CD14-positive monocyte (primary cell): ENCODE measurements around the gene FAM120A. TPM values are rescaled to one million over a fixed set of nuclear protein-coding genes. Genes with fewer than 3 reads are reported as not detected.

ENCODE experiments used
- DNase-seq, 3 donors: peaks; one replicate each; pipeline ENCODE4 v3.0.0-alpha.2; 2011 to 2022
- H2AFZ ChIP-seq: 2 replicates; pipeline ENCODE4 v1.6.0; 2012; ENCODE audit warnings: mild to moderate bottlenecking, low read depth, low read length, inconsistent platforms; ENCODE audit not compliant: insufficient read depth, poor library complexity, severe bottlenecking
- H3K27ac ChIP-seq, 2 donors: 1 replicate in 1 of 2; 2 replicates in 1 of 2; pipeline ENCODE4 v1.5.1; 2012 to 2013; ENCODE audit warnings: low read length in 2 of 2, control low read depth in 1 of 2, inconsistent platforms in 1 of 2, low read depth in 1 of 2, mild to moderate bottlenecking in 1 of 2
- H3K27me3 ChIP-seq, 2 donors: one replicate each; pipeline versions ENCODE4 v1.6.0 to v1.6.1; 2011 to 2013; ENCODE audit warnings: low read length in 2 of 2; ENCODE audit not compliant: control insufficient read depth in 2 of 2, insufficient read depth in 2 of 2
- H3K36me3 ChIP-seq, 2 donors: replicated peaks in 1 of 2; 1 replicate in 1 of 2; 2 replicates in 1 of 2; pipeline versions ENCODE4 v1.5.1 to v1.6.1; 2012 to 2013; ENCODE audit warnings: low read length in 2 of 2, control low read depth in 1 of 2, inconsistent platforms in 1 of 2, mild to moderate bottlenecking in 1 of 2; ENCODE audit not compliant: insufficient read depth in 2 of 2, control insufficient read depth in 1 of 2
- H3K4me1 ChIP-seq, 2 donors: 1 replicate in 1 of 2; 2 replicates in 1 of 2; pipeline versions ENCODE4 v1.5.1 to v1.6.1; 2012 to 2013; ENCODE audit warnings: low read length in 2 of 2, control low read depth in 1 of 2, inconsistent platforms in 1 of 2, mild to moderate bottlenecking in 1 of 2, moderate library complexity in 1 of 2; ENCODE audit not compliant: insufficient read depth in 2 of 2, control insufficient read depth in 1 of 2
- H3K4me2 ChIP-seq: replicated peaks from 2 replicates; pipeline ENCODE3; 2012; ENCODE audit warnings: low read length, moderate library complexity, mild to moderate bottlenecking; ENCODE audit not compliant: poor library complexity, severe bottlenecking; ENCODE audit errors: extremely low read depth
- H3K4me3 ChIP-seq, 3 experiments: fragments of 200-600 bp in 1 of 3; sonication (generic) in 1 of 3; replicated peaks in 1 of 3; 1 replicate in 2 of 3; 2 replicates in 1 of 3; pipeline ENCODE4 v1.5.1; 2011 to 2013; ENCODE audit warnings: low read length in 3 of 3, mild to moderate bottlenecking in 3 of 3, control low read depth in 2 of 3, low read depth in 2 of 3, inconsistent platforms in 1 of 3, moderate library complexity in 1 of 3
- H3K79me2 ChIP-seq: 2 replicates; pipeline ENCODE4 v1.6.0; 2012; ENCODE audit warnings: mild to moderate bottlenecking, control low read depth, inconsistent platforms, low read length, moderate library complexity; ENCODE audit not compliant: insufficient read depth
- H3K9ac ChIP-seq: 2 replicates; pipeline ENCODE4 v1.6.0; 2017; ENCODE audit warnings: low read length, mild to moderate bottlenecking; ENCODE audit not compliant: insufficient read depth, poor library complexity, severe bottlenecking
- H3K9me3 ChIP-seq, 2 donors: replicated peaks in 1 of 2; 1 replicate in 1 of 2; 2 replicates in 1 of 2; pipeline versions ENCODE4 v1.5.1 to v1.6.1; 2012 to 2013; ENCODE audit warnings: low read length in 2 of 2, control low read depth in 1 of 2; ENCODE audit not compliant: control insufficient read depth in 1 of 2, insufficient read depth in 1 of 2
- H4K20me1 ChIP-seq: 2 replicates; pipeline ENCODE4 v1.6.0; 2012; ENCODE audit warnings: mild to moderate bottlenecking, low read length, control low read depth, moderate library complexity; ENCODE audit not compliant: insufficient read depth
- H3K27ac Mint-ChIP-seq, 7 donors: one replicate each; pipeline ENCODE4 v1.8.0; 2020; ENCODE audit warnings: mild to moderate bottlenecking in 7 of 7, mixed read lengths in 7 of 7, moderate library complexity in 6 of 7, inconsistent platforms in 2 of 7
- H3K27me3 Mint-ChIP-seq, 3 donors: one replicate each; pipeline ENCODE4 v1.8.0; 2021 to 2022; ENCODE audit warnings: low read depth in 3 of 3, mild to moderate bottlenecking in 3 of 3, mixed read lengths in 3 of 3, moderate library complexity in 3 of 3, inconsistent platforms in 1 of 3
- H3K36me3 Mint-ChIP-seq, 2 donors: one replicate each; pipeline ENCODE4 v1.8.0; 2020; ENCODE audit warnings: mixed read lengths in 2 of 2, inconsistent platforms in 1 of 2, mild to moderate bottlenecking in 1 of 2
- H3K4me1 Mint-ChIP-seq: one replicate; pipeline ENCODE4 v1.8.0; 2020; ENCODE audit warnings: mild to moderate bottlenecking, mixed read lengths
- H3K4me3 Mint-ChIP-seq, 2 donors: one replicate each; pipeline ENCODE4 v1.8.0; 2020; ENCODE audit warnings: mild to moderate bottlenecking in 2 of 2, mixed read lengths in 2 of 2, moderate library complexity in 1 of 2
- H3K9me3 Mint-ChIP-seq, 7 donors: one replicate each; pipeline ENCODE4 v1.8.0; 2020 to 2022; ENCODE audit warnings: mixed read lengths in 7 of 7, mild to moderate bottlenecking in 6 of 7, moderate library complexity in 6 of 7, inconsistent platforms in 2 of 7
- WGBS: methylation state at CpG from one replicate; pipeline ENCODE4 v1.1.5; 2013; ENCODE audit warnings: missing lambda C conversion rate; ENCODE audit not compliant: insufficient coverage; 5-methylcytosine and 5-hydroxymethylcytosine counted together
- intact Hi-C, 2 donors: fragments of 100-400 bp; cut with micrococcal nuclease; formaldehyde crosslinking; loops; one replicate each; pipeline versions ENCODE4 v1.15.0 to v1.15.1; 2023
- polyA plus RNA-seq, 3 donors: library from polyadenylated mRNA; depleted of rRNA in 1 of 3; unstranded in 2 of 3; stranded (reverse) in 1 of 3; fragments of 300-500 nt in 2 of 3; fragments of >200 nt in 1 of 3; fragmentation: Illumina TruSeq in 2 of 3; gene quantifications; 1 replicate in 2 of 3; 2 replicates in 1 of 3; pipeline ENCODE4 v1.2.3, GENCODE V29; 2012 to 2021
- TF ChIP-seq, protein P1 (sequence below): fragments of 200-600 bp; IDR thresholded peaks from one replicate; pipeline ENCODE4 v1.8.0; 2022; ENCODE audit warnings: antibody characterized with exemption, mild to moderate bottlenecking

FAM120A gene
- polyA plus RNA-seq, 3 donors = 10.4 to 76.6 (median 12.7) TPM

DNA sequence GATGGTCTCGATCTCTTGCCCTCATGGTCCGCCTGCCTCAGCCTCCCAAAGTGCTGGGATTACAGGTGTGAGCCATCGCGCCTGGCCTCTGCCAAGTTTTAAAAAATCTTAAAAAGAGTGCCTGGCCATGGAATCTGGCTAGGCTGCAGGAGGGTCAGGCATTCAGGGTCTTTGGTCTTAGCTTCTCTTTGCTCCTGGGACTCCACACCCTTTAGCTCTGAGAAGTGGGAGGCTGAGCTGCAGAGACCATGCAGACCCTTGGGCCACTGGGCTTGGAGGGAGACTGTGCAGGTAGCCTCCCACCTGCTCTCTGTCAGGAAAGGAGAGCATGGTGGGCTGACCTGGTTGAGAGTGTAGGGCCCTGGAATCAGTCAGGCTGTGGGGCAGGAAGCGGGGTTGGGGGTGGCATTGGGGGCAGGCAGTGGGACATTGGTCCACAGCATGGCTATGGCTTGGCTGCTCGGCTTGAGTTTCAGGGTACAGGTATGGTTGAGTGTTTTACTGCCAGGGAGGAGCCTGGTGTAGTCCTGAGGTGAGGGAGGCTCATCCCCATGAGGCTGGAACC, 145.7 kb downstream of the FAM120A start:
- H3K9ac ChIP-seq = no peak overlapping the region
- Mint-ChIP-seq H3K27me3 (no peaks in the 10 kb centered on the region), H3K9me3 (peaks cover 0 to 2% (median 0%) of the 10 kb centered on the region in 7 donors), H3K27ac (peak overlapping the region in 3 of 7 donors; percentile 15 to 37 (median 28)), H3K4me3 (no peak overlapping the region), H3K36me3 (peaks cover 5 to 8% of the 10 kb centered on the region in 2 donors), H3K4me1 (peaks cover 31% of the 10 kb centered on the region)
- H3K79me2 ChIP-seq = peaks cover 84% of the 10 kb centered on the region
- H3K9me3 ChIP-seq = no peaks in the 10 kb centered on the region
- peaks cover 8 to 10% of the 10 kb centered on the region in 2 donors for H3K4me1 ChIP-seq
- H3K36me3 ChIP-seq = no peaks in the 10 kb centered on the region
- no peak for DNase-seq
- H3K4me3 ChIP-seq = no peak overlapping the region
- H4K20me1 ChIP-seq = peaks cover 97% of the 10 kb centered on the region
- no peak overlapping the region for H3K27ac ChIP-seq
- 100% methylated on average over 4 of the region's 6 CpGs for WGBS
- no peak overlapping the region for H2AFZ ChIP-seq
- intact Hi-C loops = no loop called here
- no peaks in the 10 kb centered on the region for H3K27me3 ChIP-seq
- no peak overlapping the region for H3K4me2 ChIP-seq
- TF ChIP-seq, protein P1, sequence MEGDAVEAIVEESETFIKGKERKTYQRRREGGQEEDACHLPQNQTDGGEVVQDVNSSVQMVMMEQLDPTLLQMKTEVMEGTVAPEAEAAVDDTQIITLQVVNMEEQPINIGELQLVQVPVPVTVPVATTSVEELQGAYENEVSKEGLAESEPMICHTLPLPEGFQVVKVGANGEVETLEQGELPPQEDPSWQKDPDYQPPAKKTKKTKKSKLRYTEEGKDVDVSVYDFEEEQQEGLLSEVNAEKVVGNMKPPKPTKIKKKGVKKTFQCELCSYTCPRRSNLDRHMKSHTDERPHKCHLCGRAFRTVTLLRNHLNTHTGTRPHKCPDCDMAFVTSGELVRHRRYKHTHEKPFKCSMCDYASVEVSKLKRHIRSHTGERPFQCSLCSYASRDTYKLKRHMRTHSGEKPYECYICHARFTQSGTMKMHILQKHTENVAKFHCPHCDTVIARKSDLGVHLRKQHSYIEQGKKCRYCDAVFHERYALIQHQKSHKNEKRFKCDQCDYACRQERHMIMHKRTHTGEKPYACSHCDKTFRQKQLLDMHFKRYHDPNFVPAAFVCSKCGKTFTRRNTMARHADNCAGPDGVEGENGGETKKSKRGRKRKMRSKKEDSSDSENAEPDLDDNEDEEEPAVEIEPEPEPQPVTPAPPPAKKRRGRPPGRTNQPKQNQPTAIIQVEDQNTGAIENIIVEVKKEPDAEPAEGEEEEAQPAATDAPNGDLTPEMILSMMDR = no peak

DNA sequence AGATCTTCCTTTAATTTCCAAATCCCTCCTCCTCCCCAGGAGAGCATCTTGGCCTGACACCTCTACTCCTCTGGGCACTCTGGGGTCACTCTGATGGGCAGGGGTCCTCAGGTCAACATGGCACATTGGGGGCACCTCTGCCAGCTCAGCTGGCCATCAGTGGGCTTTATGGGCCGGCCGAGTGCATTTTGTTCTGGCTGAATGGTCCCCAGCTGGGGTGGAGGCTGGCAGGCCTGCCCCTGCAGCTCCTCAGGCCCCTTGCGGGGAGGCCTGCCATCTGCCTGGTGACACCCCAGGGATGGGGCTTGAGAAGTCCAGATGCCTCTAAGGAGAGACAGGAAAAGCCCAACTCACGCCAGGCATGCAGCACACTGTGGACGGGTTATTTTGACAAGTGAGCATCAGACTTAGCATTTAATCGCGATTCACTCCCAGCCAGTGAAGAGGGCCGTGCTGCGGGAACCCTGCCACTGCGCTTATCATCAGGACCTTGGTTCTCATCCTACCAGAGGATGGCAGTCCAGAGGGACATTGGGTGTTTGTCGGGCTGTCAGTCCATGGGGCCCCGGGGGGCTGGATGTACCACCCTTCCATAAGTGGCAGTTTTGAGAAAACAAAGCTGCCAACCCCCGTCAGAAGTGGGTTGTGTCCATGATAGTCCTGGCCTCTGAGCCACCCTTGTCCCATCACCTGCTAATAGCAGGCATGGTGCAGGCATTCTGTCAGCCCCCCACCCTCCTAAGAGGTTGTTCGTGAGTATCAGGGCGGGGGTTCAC, 146.6 kb downstream of the FAM120A start:
- TF ChIP-seq, protein P1 = no peak
- intact Hi-C loops = no loop called here
- Histone ChIP-seq H3K4me2 (no peak overlapping the region), H3K36me3 (no peaks in the 10 kb centered on the region), H3K27ac (no peak overlapping the region), H3K79me2 (peaks cover 84% of the 10 kb centered on the region), H2AFZ (no peak overlapping the region), H3K27me3 (no peaks in the 10 kb centered on the region), H3K4me3 (no peak overlapping the region), H4K20me1 (peaks cover 97% of the 10 kb centered on the region), H3K4me1 (peaks cover 8 to 10% of the 10 kb centered on the region in 2 donors), H3K9me3 (no peaks in the 10 kb centered on the region), H3K9ac (no peak overlapping the region)
- H3K9me3 Mint-ChIP-seq = peaks cover 0 to 2% (median 0%) of the 10 kb centered on the region in 7 donors
- 98% methylated on average over 14 of the region's 15 CpGs for WGBS
- peaks cover 31% of the 10 kb centered on the region for H3K4me1 Mint-ChIP-seq
- peaks cover 5 to 11% of the 10 kb centered on the region in 2 donors for H3K36me3 Mint-ChIP-seq
- no peak for DNase-seq
- no peaks in the 10 kb centered on the region for H3K27me3 Mint-ChIP-seq
- H3K4me3 Mint-ChIP-seq = no peak overlapping the region
- H3K27ac Mint-ChIP-seq = peak overlapping the region in 2 of 7 donors; percentile 19 to 28
